Activated effector memory CD4-positive, alpha-beta T cell treated with anti-CD3 and anti-CD28 coated beads, Interleukin-2, amount 50 U/mL, for 16 hours (primary cell): ENCODE results near the gene S100A7A.

Source experiments
- DNase-seq: peaks from one replicate; pipeline ENCODE4 v3.0.0-alpha.2; 2020

The S100A7A gene

GRCh38 chr1:153465811-153466636 lies 49.7 kb downstream of the S100A7A start:
- DNase-seq: peak; percentile 87

- no peak for DNase-seq
Observed at GRCh38 chr1:153466908-153467307, 50.6 kb downstream of the S100A7A start.

- DNase-seq: no peak
Observed at GRCh38 chr1:153470707-153471106, 54.4 kb downstream of the S100A7A start.
